HEK293T (cell line): Measurements from ENCODE around the gene PPP4R4.
"Not testable (repeated sequence)": the region's sequence is repeated elsewhere in the genome, so short reads cannot be mapped to it uniquely, and the experiment has no call there.

Experiments used
- CTCF ChIA-PET: fragments of 350-600 bp; formaldehyde crosslinking; extraction: SDS; loops from one replicate; lab custom pipeline; 2021; ENCODE audit warnings: antibody characterized with exemption, inconsistent platforms; lab: Yijun Ruan, JAX
- POLR2A ChIA-PET: fragments of 350-600 bp; formaldehyde crosslinking; extraction: SDS; loops from one replicate; lab custom pipeline; 2020; ENCODE audit warnings: antibody characterized with exemption, inconsistent platforms; lab: Yijun Ruan, JAX
- DNase-seq: peaks from one replicate; pipeline ENCODE4 v3.0.0; 2012; ENCODE audit warnings: mixed read lengths; ENCODE audit errors: extremely low spot score
- ARNT ChIP-seq: fragments of 450-650 bp; IDR thresholded peaks from 2 replicates; pipeline ENCODE4 v1.6.1; 2017; ENCODE audit warnings: mild to moderate bottlenecking
- BHLHE40 ChIP-seq: fragments of 450-650 bp; IDR thresholded peaks from 2 replicates; pipeline ENCODE4 v1.6.1; 2016; ENCODE audit warnings: mild to moderate bottlenecking, moderate library complexity, borderline replicate concordance
- CTBP1 ChIP-seq: fragments of 450-650 bp; IDR thresholded peaks from 2 replicates; pipeline ENCODE4 v1.6.1; 2016; ENCODE audit warnings: borderline replicate concordance
- ELF4 ChIP-seq: fragments of 450-650 bp; IDR thresholded peaks from 2 replicates; pipeline ENCODE4 v1.6.1; 2017; ENCODE audit warnings: antibody characterized with exemption
- FOXA1 ChIP-seq: fragments of 450-650 bp; IDR thresholded peaks from 2 replicates; pipeline ENCODE4 v1.6.1; 2016; ENCODE audit warnings: mild to moderate bottlenecking
- FOXK2 ChIP-seq: fragments of 450-650 bp; IDR thresholded peaks from 2 replicates; pipeline ENCODE4 v1.6.1; 2016; ENCODE audit warnings: mild to moderate bottlenecking
- FOXM1 ChIP-seq: fragments of 450-650 bp; IDR thresholded peaks from 2 replicates; pipeline ENCODE4 v1.6.1; 2017; ENCODE audit warnings: mild to moderate bottlenecking, borderline replicate concordance
- HDGF ChIP-seq: fragments of 450-650 bp; IDR thresholded peaks from 2 replicates; pipeline ENCODE4 v1.6.1; 2017; ENCODE audit warnings: antibody characterized with exemption, borderline replicate concordance
- L3MBTL2 ChIP-seq: fragments of 450-650 bp; conservative IDR thresholded peaks from 2 replicates; pipeline ENCODE4 v1.6.1; 2016; ENCODE audit warnings: mild to moderate bottlenecking
- LEF1 ChIP-seq: fragments of 450-650 bp; IDR thresholded peaks from 2 replicates; pipeline ENCODE4 v1.6.1; 2017; ENCODE audit warnings: mild to moderate bottlenecking, borderline replicate concordance
- NFRKB ChIP-seq: fragments of 450-650 bp; IDR thresholded peaks from 2 replicates; pipeline ENCODE4 v1.6.1; 2016; ENCODE audit warnings: mild to moderate bottlenecking, moderate library complexity
- SP1 ChIP-seq: fragments of 450-650 bp; IDR thresholded peaks from 2 replicates; pipeline ENCODE4 v1.6.1; 2017
- SUZ12 ChIP-seq: fragments of 450-650 bp; IDR thresholded peaks from 2 replicates; pipeline ENCODE4 v1.6.1; 2016; ENCODE audit warnings: mild to moderate bottlenecking
- TARDBP ChIP-seq: fragments of 450-650 bp; IDR thresholded peaks from 2 replicates; pipeline ENCODE4 v1.6.1; 2016
- ZNF384 ChIP-seq: fragments of 450-650 bp; IDR thresholded peaks from 2 replicates; pipeline ENCODE4 v1.6.1; 2016
- TF ChIP-seq, protein P1 (sequence below): fragments of 450-650 bp; IDR thresholded peaks from 2 replicates; pipeline ENCODE4 v1.6.1; 2016

Gene PPP4R4

DNA sequence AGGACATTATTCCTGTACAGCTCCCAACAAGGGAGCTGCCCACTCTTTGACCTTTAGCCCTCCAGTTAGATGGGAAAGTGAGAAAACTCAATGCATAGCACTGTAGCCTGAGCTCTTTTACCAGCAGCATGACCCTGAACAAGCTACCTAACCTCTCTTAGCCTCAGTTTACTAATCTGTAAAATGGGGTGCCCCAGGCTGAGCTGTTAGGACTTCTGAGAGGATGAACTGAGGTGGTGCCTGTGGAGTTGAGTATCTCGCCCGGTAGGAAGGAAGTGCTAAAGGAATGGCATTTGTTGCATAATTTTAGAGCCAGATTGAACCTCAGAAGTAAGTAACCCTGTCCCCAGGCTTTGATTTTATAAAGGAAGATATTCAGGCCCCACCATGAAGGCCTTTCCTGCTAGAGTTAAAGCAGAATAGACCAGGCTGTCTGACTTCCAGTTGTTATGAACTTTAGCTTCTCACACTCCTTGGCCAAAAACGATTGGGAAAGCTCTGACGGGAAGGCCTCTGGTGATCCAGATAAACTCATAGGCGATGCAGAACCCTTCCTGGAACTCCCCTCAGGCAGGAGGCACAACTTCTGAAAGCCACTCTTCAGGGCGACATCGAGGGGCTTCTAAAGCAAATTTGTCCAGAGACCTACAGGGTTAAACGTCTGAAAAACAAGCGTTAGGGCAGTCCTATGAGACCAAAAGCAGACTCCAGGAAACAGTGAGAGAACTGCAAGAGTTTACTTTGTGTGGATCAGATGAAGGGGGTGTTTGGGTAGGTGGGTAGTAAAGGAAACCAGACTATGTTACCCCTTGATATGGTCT, 121.4 kb downstream of the PPP4R4 start:
- ChIA-PET CTCF (no interaction called here), POLR2A (no interaction called here)
- TF ChIP-seq FOXA1 = no peak
- no peak for TF ChIP-seq CTBP1
- TF ChIP-seq ARNT = no peak
- TF ChIP-seq ELF4 = no peak
- TF ChIP-seq FOXK2 = no peak
- TF ChIP-seq SUZ12 = no peak
- TF ChIP-seq, protein P1, sequence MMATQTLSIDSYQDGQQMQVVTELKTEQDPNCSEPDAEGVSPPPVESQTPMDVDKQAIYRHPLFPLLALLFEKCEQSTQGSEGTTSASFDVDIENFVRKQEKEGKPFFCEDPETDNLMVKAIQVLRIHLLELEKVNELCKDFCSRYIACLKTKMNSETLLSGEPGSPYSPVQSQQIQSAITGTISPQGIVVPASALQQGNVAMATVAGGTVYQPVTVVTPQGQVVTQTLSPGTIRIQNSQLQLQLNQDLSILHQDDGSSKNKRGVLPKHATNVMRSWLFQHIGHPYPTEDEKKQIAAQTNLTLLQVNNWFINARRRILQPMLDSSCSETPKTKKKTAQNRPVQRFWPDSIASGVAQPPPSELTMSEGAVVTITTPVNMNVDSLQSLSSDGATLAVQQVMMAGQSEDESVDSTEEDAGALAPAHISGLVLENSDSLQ = no peak
- no peak for TF ChIP-seq BHLHE40
- no peak for TF ChIP-seq HDGF
- TF ChIP-seq L3MBTL2 = no peak
- TF ChIP-seq SP1 = no peak
- no peak for TF ChIP-seq TARDBP
- TF ChIP-seq ZNF384 = no peak
- no peak for TF ChIP-seq FOXM1
- no peak for TF ChIP-seq LEF1
- TF ChIP-seq NFRKB = no peak
- no peak for DNase-seq

DNA sequence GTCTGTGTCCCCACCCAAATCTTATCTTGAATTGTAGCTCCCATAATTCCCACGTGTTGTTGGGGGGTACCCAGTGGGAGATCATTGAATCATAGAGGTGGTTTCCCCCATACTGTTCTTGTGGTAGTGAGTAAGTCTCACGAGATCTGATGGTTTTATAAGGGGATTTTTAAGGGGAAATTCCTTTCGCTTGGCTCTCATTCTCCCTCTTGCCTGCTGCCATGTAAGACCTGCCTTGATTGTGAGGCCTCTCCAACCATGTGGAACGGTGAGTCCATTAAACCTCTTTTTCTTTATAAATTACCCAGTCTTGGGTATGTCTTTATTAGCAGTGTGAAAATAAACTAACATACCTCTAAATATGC, 122.0 kb downstream of the PPP4R4 start:
- DNase-seq, CTCF ChIA-PET, POLR2A ChIA-PET: not testable (repeated sequence)

DNA sequence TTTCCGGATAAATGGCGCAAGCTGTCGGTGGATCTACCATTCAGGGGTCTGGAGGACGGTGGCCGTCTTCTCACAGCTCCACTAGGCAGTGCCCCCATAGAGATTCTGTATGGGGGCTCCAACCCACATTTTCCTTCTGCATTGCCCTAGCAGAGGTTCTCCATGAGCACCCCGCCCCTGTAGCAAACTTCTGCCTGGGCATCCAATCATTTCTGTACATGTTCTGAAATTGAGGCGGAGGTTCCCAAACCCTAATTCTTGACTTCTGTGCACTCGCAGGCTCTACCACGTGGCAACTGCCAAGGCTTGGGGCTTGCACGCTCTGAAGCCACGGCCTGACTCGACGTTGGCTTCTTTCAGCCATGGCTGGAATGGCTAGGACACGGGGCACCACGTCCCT, 124.0 kb downstream of the PPP4R4 start:
- CTCF ChIA-PET = interaction anchor here (0.6 kb wide), 1 partner anchor 1820 kb away, joined by 3 read pairs; no protein-coding TSS in a partner anchor
- no peak for TF ChIP-seq HDGF
- TF ChIP-seq SUZ12 = no peak
- no peak for TF ChIP-seq FOXM1
- no peak for TF ChIP-seq ELF4
- no peak for TF ChIP-seq CTBP1
- TF ChIP-seq FOXA1 = no peak
- no peak for TF ChIP-seq BHLHE40
- no peak for TF ChIP-seq ZNF384
- POLR2A ChIA-PET = no interaction called here
- no peak for DNase-seq

DNA sequence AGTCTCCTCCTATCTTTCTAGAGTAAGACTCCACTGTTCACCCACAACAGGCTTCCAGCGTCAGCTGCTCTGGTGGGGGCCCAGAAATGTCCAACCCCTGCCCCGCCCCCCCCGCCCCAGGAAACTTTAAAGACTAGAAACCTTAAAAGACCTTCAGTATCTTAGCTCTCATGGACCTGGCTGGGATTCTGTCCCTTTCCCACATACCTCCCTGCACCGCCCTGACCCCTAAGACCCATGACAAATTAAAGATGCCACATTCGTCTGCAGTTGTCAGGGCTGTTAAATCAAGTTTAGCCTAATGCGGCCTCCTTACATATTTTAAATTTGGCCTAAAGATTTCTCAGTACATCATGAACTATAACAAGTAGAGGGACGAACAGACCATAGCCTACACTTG, 129.0 kb downstream of the PPP4R4 start:
- no peak for DNase-seq
- TF ChIP-seq TARDBP (no peak), ELF4 (no peak), FOXK2 (no peak), SUZ12 (no peak), SP1 (no peak), NFRKB (no peak), CTBP1 (no peak), L3MBTL2 (no peak), FOXM1 (no peak)
- ChIA-PET CTCF (no interaction called here), POLR2A (no interaction called here)

DNA sequence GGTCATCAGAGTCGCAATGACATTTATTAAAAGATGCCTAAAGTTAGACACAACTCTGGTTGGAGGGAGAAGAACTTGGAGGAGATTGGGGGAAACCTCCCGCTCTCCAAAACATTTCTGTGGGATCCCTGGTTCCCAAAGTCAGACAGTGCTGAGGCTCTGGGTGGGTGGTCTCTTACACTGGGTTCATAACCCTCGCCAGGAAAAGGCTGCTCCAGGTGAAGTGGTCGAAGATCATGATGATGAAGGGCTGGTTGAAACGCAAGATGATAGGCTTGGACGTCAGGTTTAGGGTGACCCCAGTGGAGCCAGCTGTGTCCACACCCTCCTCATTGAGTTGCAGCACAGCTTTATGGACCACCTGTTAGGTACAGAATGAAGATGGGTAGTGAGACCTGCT, 130.1 kb downstream of the PPP4R4 start:
- TF ChIP-seq LEF1 = no peak
- no peak for TF ChIP-seq BHLHE40
- no peak for TF ChIP-seq NFRKB
- no peak for TF ChIP-seq TARDBP
- ChIA-PET CTCF (no interaction called here), POLR2A (no interaction called here)

DNA sequence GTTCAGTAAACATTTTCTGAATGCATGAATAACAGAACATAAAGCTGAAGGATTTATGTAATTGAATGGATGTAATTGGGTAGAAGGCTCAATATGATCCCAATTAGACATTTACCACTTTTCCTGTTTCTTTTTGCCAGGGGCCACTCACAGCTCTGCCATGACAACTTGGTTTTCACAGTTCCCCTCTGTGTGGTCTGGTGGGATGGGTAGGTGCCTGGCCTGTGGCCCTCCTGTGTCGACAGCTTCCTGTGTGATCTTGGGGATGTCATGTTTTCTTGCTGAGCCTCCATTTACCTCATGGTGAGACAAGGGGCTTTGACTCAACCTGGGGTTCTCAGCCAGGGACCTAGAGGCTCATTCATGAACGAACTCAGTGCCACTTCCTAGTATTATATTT, 131.5 kb downstream of the PPP4R4 start:
- TF ChIP-seq FOXA1 (no peak), HDGF (no peak), FOXM1 (no peak), TARDBP (no peak), LEF1 (no peak), CTBP1 (no peak), ELF4 (no peak), L3MBTL2 (no peak), ARNT (no peak), SP1 (no peak), NFRKB (no peak), ZNF384 (no peak), FOXK2 (no peak), SUZ12 (no peak), BHLHE40 (no peak)
- TF ChIP-seq, protein P1 = no peak
- DNase-seq = no peak
- ChIA-PET POLR2A (no interaction called here), CTCF (no interaction called here)

More for the DNA sequence above, 130.1 kb downstream of the PPP4R4 start:
- DNase-seq = no peak
